K562 (cell line): Measurements from ENCODE around the gene STIM1.

Source experiments
- TF ChIP-seq, protein P1 (sequence below), 3 experiments: IDR thresholded peaks in 2 of 3; conservative IDR thresholded peaks in 1 of 3; 2 replicates each; pipeline ENCODE4 v1.5.1; 2011 to 2012; ENCODE audit warnings: low read length in 3 of 3, mild to moderate bottlenecking in 3 of 3, control low read depth in 2 of 3, improper control_type of control experiment in 1 of 3, inconsistent platforms in 1 of 3, low read depth in 1 of 3, mixed read lengths in 1 of 3, moderate library complexity in 1 of 3; ENCODE audit not compliant: insufficient read depth in 2 of 3
- TF ChIP-seq, protein P2 (sequence below): sonication (generic); formaldehyde crosslinking; IDR thresholded peaks from 2 replicates; pipeline ENCODE4 v1.8.0; 2023; ENCODE audit warnings: mild to moderate bottlenecking, missing genetic modification reagents

DNA sequence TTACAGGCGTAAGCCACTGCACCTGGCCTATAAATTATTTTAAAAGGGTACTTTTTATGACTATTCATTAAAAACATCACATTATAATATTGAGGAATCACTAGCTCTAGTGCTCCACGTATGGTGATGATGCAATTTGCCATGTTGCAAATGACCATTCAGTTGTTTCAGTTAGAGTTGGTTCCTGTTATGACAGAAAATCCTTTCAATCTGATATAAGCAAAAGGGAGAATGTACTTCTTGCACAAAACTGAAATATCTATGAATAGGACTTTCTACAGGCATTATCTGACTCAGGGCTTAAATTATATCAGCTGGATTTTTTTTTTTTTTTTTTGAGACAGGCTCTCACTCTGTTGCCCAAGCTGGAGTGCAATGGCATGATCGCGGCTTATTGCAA, 193.5 kb downstream of the STIM1 start:
- TF ChIP-seq, protein P1, sequence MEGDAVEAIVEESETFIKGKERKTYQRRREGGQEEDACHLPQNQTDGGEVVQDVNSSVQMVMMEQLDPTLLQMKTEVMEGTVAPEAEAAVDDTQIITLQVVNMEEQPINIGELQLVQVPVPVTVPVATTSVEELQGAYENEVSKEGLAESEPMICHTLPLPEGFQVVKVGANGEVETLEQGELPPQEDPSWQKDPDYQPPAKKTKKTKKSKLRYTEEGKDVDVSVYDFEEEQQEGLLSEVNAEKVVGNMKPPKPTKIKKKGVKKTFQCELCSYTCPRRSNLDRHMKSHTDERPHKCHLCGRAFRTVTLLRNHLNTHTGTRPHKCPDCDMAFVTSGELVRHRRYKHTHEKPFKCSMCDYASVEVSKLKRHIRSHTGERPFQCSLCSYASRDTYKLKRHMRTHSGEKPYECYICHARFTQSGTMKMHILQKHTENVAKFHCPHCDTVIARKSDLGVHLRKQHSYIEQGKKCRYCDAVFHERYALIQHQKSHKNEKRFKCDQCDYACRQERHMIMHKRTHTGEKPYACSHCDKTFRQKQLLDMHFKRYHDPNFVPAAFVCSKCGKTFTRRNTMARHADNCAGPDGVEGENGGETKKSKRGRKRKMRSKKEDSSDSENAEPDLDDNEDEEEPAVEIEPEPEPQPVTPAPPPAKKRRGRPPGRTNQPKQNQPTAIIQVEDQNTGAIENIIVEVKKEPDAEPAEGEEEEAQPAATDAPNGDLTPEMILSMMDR (IDR thresholded peaks at IDR 0.05 in 2 of 3, conservative IDR thresholded peaks at IDR 0.05 in 1 of 3; ENCODE audit: insufficient read depth in 2 of 3, low read depth in 1 of 3, low read length in 3 of 3) = no peak
- TF ChIP-seq, protein P2, sequence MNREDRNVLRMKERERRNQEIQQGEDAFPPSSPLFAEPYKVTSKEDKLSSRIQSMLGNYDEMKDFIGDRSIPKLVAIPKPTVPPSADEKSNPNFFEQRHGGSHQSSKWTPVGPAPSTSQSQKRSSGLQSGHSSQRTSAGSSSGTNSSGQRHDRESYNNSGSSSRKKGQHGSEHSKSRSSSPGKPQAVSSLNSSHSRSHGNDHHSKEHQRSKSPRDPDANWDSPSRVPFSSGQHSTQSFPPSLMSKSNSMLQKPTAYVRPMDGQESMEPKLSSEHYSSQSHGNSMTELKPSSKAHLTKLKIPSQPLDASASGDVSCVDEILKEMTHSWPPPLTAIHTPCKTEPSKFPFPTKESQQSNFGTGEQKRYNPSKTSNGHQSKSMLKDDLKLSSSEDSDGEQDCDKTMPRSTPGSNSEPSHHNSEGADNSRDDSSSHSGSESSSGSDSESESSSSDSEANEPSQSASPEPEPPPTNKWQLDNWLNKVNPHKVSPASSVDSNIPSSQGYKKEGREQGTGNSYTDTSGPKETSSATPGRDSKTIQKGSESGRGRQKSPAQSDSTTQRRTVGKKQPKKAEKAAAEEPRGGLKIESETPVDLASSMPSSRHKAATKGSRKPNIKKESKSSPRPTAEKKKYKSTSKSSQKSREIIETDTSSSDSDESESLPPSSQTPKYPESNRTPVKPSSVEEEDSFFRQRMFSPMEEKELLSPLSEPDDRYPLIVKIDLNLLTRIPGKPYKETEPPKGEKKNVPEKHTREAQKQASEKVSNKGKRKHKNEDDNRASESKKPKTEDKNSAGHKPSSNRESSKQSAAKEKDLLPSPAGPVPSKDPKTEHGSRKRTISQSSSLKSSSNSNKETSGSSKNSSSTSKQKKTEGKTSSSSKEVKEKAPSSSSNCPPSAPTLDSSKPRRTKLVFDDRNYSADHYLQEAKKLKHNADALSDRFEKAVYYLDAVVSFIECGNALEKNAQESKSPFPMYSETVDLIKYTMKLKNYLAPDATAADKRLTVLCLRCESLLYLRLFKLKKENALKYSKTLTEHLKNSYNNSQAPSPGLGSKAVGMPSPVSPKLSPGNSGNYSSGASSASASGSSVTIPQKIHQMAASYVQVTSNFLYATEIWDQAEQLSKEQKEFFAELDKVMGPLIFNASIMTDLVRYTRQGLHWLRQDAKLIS (CRISPR knock-in tag) = no peak
